Measurements from ENCODE around the gene PLEKHG7.

The PLEKHG7 gene

GRCh38 chr12:92765871-92766270 lies 63.1 kb downstream of the PLEKHG7 start:
- H2AK5ac ChIP-seq (ENCODE audit: low read depth, low read length): no peak overlapping the region
- no peak overlapping the region for H2BK120ac ChIP-seq (ENCODE audit: low read depth, low read length)
- no peaks in the 10 kb centered on the region for H3K27me3 ChIP-seq (ENCODE audit: control insufficient read depth in 3 of 3, insufficient read depth in 3 of 3, low read depth in 1 of 3, low read length in 3 of 3)
- H3K18ac ChIP-seq (ENCODE audit: low read length): no peak overlapping the region
- no peak overlapping the region for H3K14ac ChIP-seq (ENCODE audit: low read length)
- H2BK15ac ChIP-seq (ENCODE audit: low read length): no peak overlapping the region
- no peak overlapping the region for H4K8ac ChIP-seq (ENCODE audit: low read depth, low read length)
- WGBS, 2 donors (ENCODE audit: extremely low coverage in 2 of 2, insufficient read length in 2 of 2, insufficient replicate concordance in 1 of 2): no CpG with 5 or more reads among the region's 1 CpG
- H2BK12ac ChIP-seq (ENCODE audit: low read length): no peak overlapping the region
- no peaks in the 10 kb centered on the region for H3K79me1 ChIP-seq (ENCODE audit: low read depth, low read length)
- no peak overlapping the region for H2BK5ac ChIP-seq (ENCODE audit: low read length)
- no peaks in the 10 kb centered on the region for H3K36me3 ChIP-seq (replicated peaks in 1 of 2; ENCODE audit: control insufficient read depth in 2 of 2, insufficient read depth in 2 of 2, low read length in 2 of 2)
- no peak overlapping the region for H3K23ac ChIP-seq (ENCODE audit: low read depth, low read length, poor library complexity)
- no peak overlapping the region for H3K4me2 ChIP-seq (ENCODE audit: insufficient read depth, low read length, poor library complexity, severe bottlenecking)
- no peak overlapping the region for H3K4ac ChIP-seq (ENCODE audit: low read length)
- peaks cover 3 to 11% of the 10 kb centered on the region in 2 donors for H3K4me1 ChIP-seq (ENCODE audit: control insufficient read depth in 2 of 2, insufficient read depth in 1 of 2, low read depth in 1 of 2, low read length in 2 of 2)
- DNase-seq (ENCODE audit: low spot score): no peak
- H3K9ac ChIP-seq (ENCODE audit: low read depth, low read length, poor library complexity): no peak overlapping the region
- H3K9me3 ChIP-seq (replicated peaks in 1 of 2; ENCODE audit: control insufficient read depth in 2 of 2, insufficient read depth in 1 of 2, low read depth in 1 of 2, low read length in 2 of 2): no peaks in the 10 kb centered on the region
- no peak overlapping the region for H3K4me3 ChIP-seq (ENCODE audit: low read length in 2 of 2)
- no peak overlapping the region for H4K91ac ChIP-seq (ENCODE audit: low read depth, low read length, poor library complexity)
- no peak overlapping the region for H3K27ac ChIP-seq (replicated peaks; ENCODE audit: low read length)
- H2AFZ ChIP-seq (ENCODE audit: low read length): no peak overlapping the region

GRCh38 chr12:92769124-92769901 lies 66.5 kb downstream of the PLEKHG7 start:
- H3K27ac ChIP-seq (replicated peaks; ENCODE audit: low read length): no peak overlapping the region
- no peak overlapping the region for H3K4me2 ChIP-seq (ENCODE audit: insufficient read depth, low read length, poor library complexity, severe bottlenecking)

GRCh38 chr12:92771001-92771400 lies 68.2 kb downstream of the PLEKHG7 start:
- no peak overlapping the region for H2BK120ac ChIP-seq (ENCODE audit: low read depth, low read length)
- H2AK5ac ChIP-seq (ENCODE audit: low read depth, low read length): no peak overlapping the region
- no peak overlapping the region for H3K4ac ChIP-seq (ENCODE audit: low read length)
- H3K9me3 ChIP-seq (replicated peaks in 1 of 2; ENCODE audit: control insufficient read depth in 2 of 2, insufficient read depth in 1 of 2, low read depth in 1 of 2, low read length in 2 of 2): no peaks in the 10 kb centered on the region
- H3K79me1 ChIP-seq (ENCODE audit: low read depth, low read length): no peaks in the 10 kb centered on the region
- H3K9ac ChIP-seq (ENCODE audit: low read depth, low read length, poor library complexity): no peak overlapping the region
- no peak overlapping the region for H3K23ac ChIP-seq (ENCODE audit: low read depth, low read length, poor library complexity)
- no peak overlapping the region for H3K4me2 ChIP-seq (ENCODE audit: insufficient read depth, low read length, poor library complexity, severe bottlenecking)
- peaks cover 1 to 5% of the 10 kb centered on the region in 2 donors for H3K36me3 ChIP-seq (replicated peaks in 1 of 2; ENCODE audit: control insufficient read depth in 2 of 2, insufficient read depth in 2 of 2, low read length in 2 of 2)
- H2BK12ac ChIP-seq (ENCODE audit: low read length): no peak overlapping the region
- H4K91ac ChIP-seq (ENCODE audit: low read depth, low read length, poor library complexity): no peak overlapping the region
- H3K4me1 ChIP-seq (ENCODE audit: control insufficient read depth in 2 of 2, insufficient read depth in 1 of 2, low read depth in 1 of 2, low read length in 2 of 2): peaks cover 3 to 8% of the 10 kb centered on the region in 2 donors
- H3K14ac ChIP-seq (ENCODE audit: low read length): no peak overlapping the region
- H4K8ac ChIP-seq (ENCODE audit: low read depth, low read length): no peak overlapping the region
- H2AFZ ChIP-seq (ENCODE audit: low read length): no peak overlapping the region
- no peak overlapping the region for H3K4me3 ChIP-seq (ENCODE audit: low read length in 2 of 2)
- DNase-seq (ENCODE audit: low spot score): no peak
- H2BK15ac ChIP-seq (ENCODE audit: low read length): no peak overlapping the region
- no peaks in the 10 kb centered on the region for H3K27me3 ChIP-seq (ENCODE audit: control insufficient read depth in 3 of 3, insufficient read depth in 3 of 3, low read depth in 1 of 3, low read length in 3 of 3)
- H3K18ac ChIP-seq (ENCODE audit: low read length): no peak overlapping the region
- H2BK5ac ChIP-seq (ENCODE audit: low read length): no peak overlapping the region
- no peak overlapping the region for H3K27ac ChIP-seq (replicated peaks; ENCODE audit: low read length)
- WGBS, 2 donors (ENCODE audit: extremely low coverage in 2 of 2, insufficient read length in 2 of 2, insufficient replicate concordance in 1 of 2): no CpG with 5 or more reads among the region's 1 CpG

More at GRCh38 chr12:92769124-92769901, 66.5 kb downstream of the PLEKHG7 start:
- no peak overlapping the region for H2BK5ac ChIP-seq (ENCODE audit: low read length)
- H3K9me3 ChIP-seq (replicated peaks in 1 of 2; ENCODE audit: control insufficient read depth in 2 of 2, insufficient read depth in 1 of 2, low read depth in 1 of 2, low read length in 2 of 2): no peaks in the 10 kb centered on the region
- peaks cover 3 to 11% of the 10 kb centered on the region in 2 donors for H3K4me1 ChIP-seq (ENCODE audit: control insufficient read depth in 2 of 2, insufficient read depth in 1 of 2, low read depth in 1 of 2, low read length in 2 of 2)
- H4K8ac ChIP-seq (ENCODE audit: low read depth, low read length): no peak overlapping the region
- H3K4me3 ChIP-seq (ENCODE audit: low read length in 2 of 2): no peak overlapping the region
- no peak overlapping the region for H3K18ac ChIP-seq (ENCODE audit: low read length)
- H2BK15ac ChIP-seq (ENCODE audit: low read length): no peak overlapping the region
- no peak overlapping the region for H2AFZ ChIP-seq (ENCODE audit: low read length)
- no peak overlapping the region for H3K4ac ChIP-seq (ENCODE audit: low read length)
- no peaks in the 10 kb centered on the region for H3K36me3 ChIP-seq (replicated peaks in 1 of 2; ENCODE audit: control insufficient read depth in 2 of 2, insufficient read depth in 2 of 2, low read length in 2 of 2)
- H3K79me1 ChIP-seq (ENCODE audit: low read depth, low read length): no peaks in the 10 kb centered on the region
- no CpG with 5 or more reads among the region's 4 CpGs for WGBS, 2 donors (ENCODE audit: extremely low coverage in 2 of 2, insufficient read length in 2 of 2, insufficient replicate concordance in 1 of 2)
- no peak overlapping the region for H3K14ac ChIP-seq (ENCODE audit: low read length)
- no peak for DNase-seq (ENCODE audit: low spot score)
- no peak overlapping the region for H3K23ac ChIP-seq (ENCODE audit: low read depth, low read length, poor library complexity)
- no peak overlapping the region for H2BK120ac ChIP-seq (ENCODE audit: low read depth, low read length)
- H3K9ac ChIP-seq (ENCODE audit: low read depth, low read length, poor library complexity): no peak overlapping the region
- no peak overlapping the region for H2AK5ac ChIP-seq (ENCODE audit: low read depth, low read length)
- no peak overlapping the region for H4K91ac ChIP-seq (ENCODE audit: low read depth, low read length, poor library complexity)
- H2BK12ac ChIP-seq (ENCODE audit: low read length): no peak overlapping the region
- no peaks in the 10 kb centered on the region for H3K27me3 ChIP-seq (ENCODE audit: control insufficient read depth in 3 of 3, insufficient read depth in 3 of 3, low read depth in 1 of 3, low read length in 3 of 3)

DNA sequence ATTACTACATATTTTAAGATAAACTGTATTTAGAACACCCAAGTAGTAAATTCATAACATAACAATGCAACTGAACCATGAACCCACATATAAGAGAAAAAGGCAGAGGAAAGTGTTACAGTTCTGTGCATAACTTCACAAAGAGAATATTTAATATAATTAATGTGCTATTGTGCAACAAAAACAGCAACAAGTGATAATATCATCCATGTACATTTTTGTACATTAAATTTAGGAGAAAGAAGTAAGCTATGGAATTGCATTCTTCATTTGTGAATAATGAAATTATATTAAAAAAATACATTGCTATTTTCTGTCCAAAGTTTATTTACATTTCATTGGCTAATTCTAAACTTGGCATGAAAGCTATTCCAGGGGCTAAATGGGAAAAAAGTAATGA lies 72.6 kb downstream of the PLEKHG7 start:
- no peak overlapping the region for H3K14ac ChIP-seq (ENCODE audit: low read length)
- H3K4me3 ChIP-seq (ENCODE audit: low read length in 2 of 2): no peak overlapping the region
- no peaks in the 10 kb centered on the region for H3K9me3 ChIP-seq (replicated peaks in 1 of 2; ENCODE audit: control insufficient read depth in 2 of 2, insufficient read depth in 1 of 2, low read depth in 1 of 2, low read length in 2 of 2)
- H3K36me3 ChIP-seq (replicated peaks in 1 of 2; ENCODE audit: control insufficient read depth in 2 of 2, insufficient read depth in 2 of 2, low read length in 2 of 2): peaks cover 1 to 47% of the 10 kb centered on the region in 2 donors
- H3K4me2 ChIP-seq (ENCODE audit: insufficient read depth, low read length, poor library complexity, severe bottlenecking): no peak overlapping the region
- no peak overlapping the region for H2BK15ac ChIP-seq (ENCODE audit: low read length)
- no peak overlapping the region for H3K23ac ChIP-seq (ENCODE audit: low read depth, low read length, poor library complexity)
- no peak overlapping the region for H2AFZ ChIP-seq (ENCODE audit: low read length)
- H3K27ac ChIP-seq (replicated peaks; ENCODE audit: low read length): no peak overlapping the region
- H3K27me3 ChIP-seq (ENCODE audit: control insufficient read depth in 3 of 3, insufficient read depth in 3 of 3, low read depth in 1 of 3, low read length in 3 of 3): no peaks in the 10 kb centered on the region
- no peak overlapping the region for H3K18ac ChIP-seq (ENCODE audit: low read length)
- H4K8ac ChIP-seq (ENCODE audit: low read depth, low read length): no peak overlapping the region
- H2BK12ac ChIP-seq (ENCODE audit: low read length): no peak overlapping the region
- no peaks in the 10 kb centered on the region for H3K4me1 ChIP-seq (ENCODE audit: control insufficient read depth in 2 of 2, insufficient read depth in 1 of 2, low read depth in 1 of 2, low read length in 2 of 2)
- H3K9ac ChIP-seq (ENCODE audit: low read depth, low read length, poor library complexity): no peak overlapping the region
- no peak overlapping the region for H2AK5ac ChIP-seq (ENCODE audit: low read depth, low read length)
- no peak for DNase-seq (ENCODE audit: low spot score)
- H3K79me1 ChIP-seq (ENCODE audit: low read depth, low read length): no peaks in the 10 kb centered on the region
- no peak overlapping the region for H4K91ac ChIP-seq (ENCODE audit: low read depth, low read length, poor library complexity)
- no peak overlapping the region for H3K4ac ChIP-seq (ENCODE audit: low read length)
- H2BK120ac ChIP-seq (ENCODE audit: low read depth, low read length): no peak overlapping the region
- H2BK5ac ChIP-seq (ENCODE audit: low read length): no peak overlapping the region
